HepG2 (cell line): ENCODE measurements around the gene HAUS5. TPM values are rescaled to one million over a fixed set of nuclear protein-coding genes. Genes with fewer than 3 reads are reported as not detected.
A peak's percentile ranks its signal among the peaks of the same experiment; 100 is the strongest.

Experiments used
- ATF3 ChIP-seq: sonication (generic); formaldehyde crosslinking; IDR thresholded peaks from 2 replicates; pipeline ENCODE4 v1.4.0; 2020; ENCODE audit warnings: missing genetic modification reagents
- ISL2 ChIP-seq: sonication (generic); formaldehyde crosslinking; IDR thresholded peaks from 2 replicates; pipeline ENCODE4 v1.5.0; 2020; ENCODE audit warnings: missing genetic modification reagents
- PHF8 ChIP-seq: sonication (generic); formaldehyde crosslinking; IDR thresholded peaks from 2 replicates; pipeline ENCODE4 v1.5.0; 2020; ENCODE audit warnings: missing genetic modification reagents
- POLR2A ChIP-seq, 2 experiments: IDR thresholded peaks; 2 replicates each; pipeline ENCODE4 v1.6.1; 2011; ENCODE audit warnings: low read depth in 2 of 2, low read length in 2 of 2, mild to moderate bottlenecking in 1 of 2, moderate library complexity in 1 of 2; ENCODE audit not compliant: insufficient read depth in 1 of 2
- SMARCC2 ChIP-seq: fragments of 450-650 bp; IDR thresholded peaks from 2 replicates; pipeline ENCODE4 v1.6.1; 2017; ENCODE audit warnings: antibody characterized with exemption, mild to moderate bottlenecking
- SOX13 ChIP-seq, 3 experiments: fragments of 450-650 bp in 1 of 3; sonication (generic) in 1 of 3; formaldehyde crosslinking in 1 of 3; IDR thresholded peaks in 2 of 3; conservative IDR thresholded peaks in 1 of 3; 2 replicates each; pipeline versions ENCODE4 v1.5.0 to v1.6.1; 2016 to 2020; ENCODE audit warnings: antibody characterized with exemption in 1 of 3, mild to moderate bottlenecking in 1 of 3, missing compliant biosample characterization in 1 of 3, missing genetic modification reagents in 1 of 3, moderate library complexity in 1 of 3
- ZBTB46 ChIP-seq: sonication (generic); formaldehyde crosslinking; IDR thresholded peaks from 2 replicates; pipeline ENCODE4 v1.4.0; 2020; ENCODE audit warnings: mild to moderate bottlenecking, missing genetic modification reagents, borderline replicate concordance
- ZFP90 ChIP-seq: sonication (generic); formaldehyde crosslinking; IDR thresholded peaks from 2 replicates; pipeline ENCODE4 v1.8.0; 2022; ENCODE audit warnings: missing genetic modification reagents, mild to moderate bottlenecking, inconsistent platforms, borderline replicate concordance
- ZMAT3 ChIP-seq: sonication (generic); formaldehyde crosslinking; conservative IDR thresholded peaks from 2 replicates; pipeline ENCODE4 v1.7.0; 2021; ENCODE audit warnings: missing genetic modification reagents
- ZNF282 ChIP-seq: fragments of 450-650 bp; IDR thresholded peaks from 2 replicates; pipeline ENCODE4 v1.6.1; 2018; ENCODE audit not compliant: partially characterized antibody
- ZNF33A ChIP-seq: sonication (generic); formaldehyde crosslinking; IDR thresholded peaks from 2 replicates; pipeline ENCODE4 v1.5.1; 2020; ENCODE audit warnings: missing genetic modification reagents, mild to moderate bottlenecking, moderate library complexity, borderline replicate concordance
- ZNF792 ChIP-seq: IDR thresholded peaks from 2 replicates; pipeline ENCODE4 v1.6.1; 2016
- ZNF800 ChIP-seq: sonication (generic); formaldehyde crosslinking; IDR thresholded peaks from 2 replicates; pipeline ENCODE4 v1.4.0; 2020; ENCODE audit warnings: missing genetic modification reagents
- polyA plus RNA-seq, 8 experiments: library from polyadenylated mRNA; depleted of rRNA in 3 of 8; stranded (reverse) in 7 of 8; unstranded in 1 of 8; fragments of >200 nt; fragmentation: Illumina TruSeq in 4 of 8; extraction: Trizol in 4 of 8; gene quantifications; 2 replicates each; pipeline versions ENCODE4 v1.2.1 to v1.2.3, GENCODE V29; 2011 to 2016; ENCODE audit warnings: low read depth in 4 of 8, missing spikeins in 1 of 8, mixed read lengths in 1 of 8; ENCODE audit not compliant: insufficient read depth in 1 of 8
- total RNA-seq, 5 experiments: library from RNA; depleted of rRNA; stranded (reverse); fragments of >200 nt; fragmentation: Illumina TruSeq; extraction: Trizol; gene quantifications; 2 replicates each; pipeline ENCODE4 v1.2.3, GENCODE V29; 2016; ENCODE audit warnings: low read depth in 1 of 5
- TF ChIP-seq, protein P1 (sequence below): sonication (generic); formaldehyde crosslinking; IDR thresholded peaks from 2 replicates; pipeline ENCODE4 v1.4.0; 2020; ENCODE audit warnings: missing genetic modification reagents

The HAUS5 gene
- total and polyA plus RNA-seq, 2 of the 13 experiments (the other 11 are each of a cell fraction or from before 2014, with no cell fraction given), result 10.3 to 17.7 TPM

DNA sequence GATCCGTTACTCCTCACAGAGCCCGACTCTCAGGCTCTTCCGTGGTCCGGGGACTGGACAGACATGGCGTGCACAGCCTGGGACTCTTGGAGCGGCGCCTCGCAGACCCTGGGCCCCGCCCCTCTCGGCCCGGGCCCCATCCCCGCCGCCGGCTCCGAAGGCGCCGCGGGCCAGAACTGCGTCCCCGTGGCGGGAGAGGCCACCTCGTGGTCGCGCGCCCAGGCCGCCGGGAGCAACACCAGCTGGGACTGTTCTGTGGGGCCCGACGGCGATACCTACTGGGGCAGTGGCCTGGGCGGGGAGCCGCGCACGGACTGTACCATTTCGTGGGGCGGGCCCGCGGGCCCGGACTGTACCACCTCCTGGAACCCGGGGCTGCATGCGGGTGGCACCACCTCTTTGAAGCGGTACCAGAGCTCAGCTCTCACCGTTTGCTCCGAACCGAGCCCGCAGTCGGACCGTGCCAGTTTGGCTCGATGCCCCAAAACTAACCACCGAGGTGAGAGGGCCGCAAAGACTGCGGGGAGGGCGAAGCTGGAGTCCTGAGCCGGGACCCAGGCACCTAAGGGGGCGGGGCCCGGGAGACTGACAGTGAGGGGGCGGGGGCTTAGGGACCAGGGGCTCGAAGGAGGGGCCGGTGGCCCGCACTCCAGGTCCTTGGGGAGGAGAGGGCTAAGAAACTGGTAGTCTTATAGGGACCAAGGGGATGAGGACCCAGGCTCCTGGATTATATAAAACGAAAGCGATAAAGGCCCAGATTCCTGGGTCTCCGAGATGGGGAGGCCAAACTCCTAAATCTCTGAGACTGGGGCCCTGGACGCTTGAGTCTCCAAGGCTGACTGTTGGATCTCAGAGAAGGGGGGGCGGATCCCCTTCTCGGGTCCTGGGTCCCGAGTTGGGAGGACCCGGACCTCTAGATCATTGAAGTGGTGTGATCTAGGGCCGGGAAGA is 31.0 kb downstream of the HAUS5 start (continued):
- no peak; the same call in 1 of the 2 replicates for TF ChIP-seq ZFP90
- TF ChIP-seq ZBTB46 (CRISPR knock-in tag), result no peak
- TF ChIP-seq ISL2, result peak; percentile 49
- no peak for TF ChIP-seq ZNF800 (CRISPR knock-in tag)
- TF ChIP-seq ZNF792, result 0 out of 2 replicates have a peak, but pooled peaks have one; percentile 39
- TF ChIP-seq ATF3 (CRISPR knock-in tag), result peak; percentile 49; the same call in 1 of the 2 replicates
- peak; percentile 86 for TF ChIP-seq PHF8 (CRISPR knock-in tag)
- no peak for TF ChIP-seq ZMAT3 (CRISPR knock-in tag)
- TF ChIP-seq SOX13 (IDR thresholded peaks at IDR 0.05), result no peak
- peak in 1 of 2 experiments; percentile 34; a peak in 2 of 4 replicates for TF ChIP-seq SOX13 (CRISPR knock-in tag; conservative IDR thresholded peaks at IDR 0.05 in 1 of 2, IDR thresholded peaks at IDR 0.05 in 1 of 2)
- no peak for TF ChIP-seq ZNF33A (CRISPR knock-in tag)
- peak in 1 of 2 experiments; percentile 86; a peak in 2 of 4 replicates for TF ChIP-seq POLR2A (IDR thresholded peaks at IDR 0.05; ENCODE audit: insufficient read depth in 1 of 2, low read depth in 2 of 2, low read length in 2 of 2)
- no peak for TF ChIP-seq SMARCC2
- no peak for TF ChIP-seq ZNF282
- TF ChIP-seq, protein P1, sequence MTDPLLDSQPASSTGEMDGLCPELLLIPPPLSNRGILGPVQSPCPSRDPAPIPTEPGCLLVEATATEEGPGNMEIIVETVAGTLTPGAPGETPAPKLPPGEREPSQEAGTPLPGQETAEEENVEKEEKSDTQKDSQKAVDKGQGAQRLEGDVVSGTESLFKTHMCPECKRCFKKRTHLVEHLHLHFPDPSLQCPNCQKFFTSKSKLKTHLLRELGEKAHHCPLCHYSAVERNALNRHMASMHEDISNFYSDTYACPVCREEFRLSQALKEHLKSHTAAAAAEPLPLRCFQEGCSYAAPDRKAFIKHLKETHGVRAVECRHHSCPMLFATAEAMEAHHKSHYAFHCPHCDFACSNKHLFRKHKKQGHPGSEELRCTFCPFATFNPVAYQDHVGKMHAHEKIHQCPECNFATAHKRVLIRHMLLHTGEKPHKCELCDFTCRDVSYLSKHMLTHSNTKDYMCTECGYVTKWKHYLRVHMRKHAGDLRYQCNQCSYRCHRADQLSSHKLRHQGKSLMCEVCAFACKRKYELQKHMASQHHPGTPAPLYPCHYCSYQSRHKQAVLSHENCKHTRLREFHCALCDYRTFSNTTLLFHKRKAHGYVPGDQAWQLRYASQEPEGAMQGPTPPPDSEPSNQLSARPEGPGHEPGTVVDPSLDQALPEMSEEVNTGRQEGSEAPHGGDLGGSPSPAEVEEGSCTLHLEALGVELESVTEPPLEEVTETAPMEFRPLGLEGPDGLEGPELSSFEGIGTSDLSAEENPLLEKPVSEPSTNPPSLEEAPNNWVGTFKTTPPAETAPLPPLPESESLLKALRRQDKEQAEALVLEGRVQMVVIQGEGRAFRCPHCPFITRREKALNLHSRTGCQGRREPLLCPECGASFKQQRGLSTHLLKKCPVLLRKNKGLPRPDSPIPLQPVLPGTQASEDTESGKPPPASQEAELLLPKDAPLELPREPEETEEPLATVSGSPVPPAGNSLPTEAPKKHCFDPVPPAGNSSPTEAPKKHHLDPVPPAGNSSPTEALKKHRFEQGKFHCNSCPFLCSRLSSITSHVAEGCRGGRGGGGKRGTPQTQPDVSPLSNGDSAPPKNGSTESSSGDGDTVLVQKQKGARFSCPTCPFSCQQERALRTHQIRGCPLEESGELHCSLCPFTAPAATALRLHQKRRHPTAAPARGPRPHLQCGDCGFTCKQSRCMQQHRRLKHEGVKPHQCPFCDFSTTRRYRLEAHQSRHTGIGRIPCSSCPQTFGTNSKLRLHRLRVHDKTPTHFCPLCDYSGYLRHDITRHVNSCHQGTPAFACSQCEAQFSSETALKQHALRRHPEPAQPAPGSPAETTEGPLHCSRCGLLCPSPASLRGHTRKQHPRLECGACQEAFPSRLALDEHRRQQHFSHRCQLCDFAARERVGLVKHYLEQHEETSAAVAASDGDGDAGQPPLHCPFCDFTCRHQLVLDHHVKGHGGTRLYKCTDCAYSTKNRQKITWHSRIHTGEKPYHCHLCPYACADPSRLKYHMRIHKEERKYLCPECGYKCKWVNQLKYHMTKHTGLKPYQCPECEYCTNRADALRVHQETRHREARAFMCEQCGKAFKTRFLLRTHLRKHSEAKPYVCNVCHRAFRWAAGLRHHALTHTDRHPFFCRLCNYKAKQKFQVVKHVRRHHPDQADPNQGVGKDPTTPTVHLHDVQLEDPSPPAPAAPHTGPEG (CRISPR knock-in tag), result 0 out of 2 replicates have a peak, but pooled peaks have one; percentile 52
